Measurements from ENCODE around the gene SLC39A9.
A peak's percentile ranks its signal among the peaks of the same experiment; 100 is the strongest.

Gene SLC39A9, protein sequence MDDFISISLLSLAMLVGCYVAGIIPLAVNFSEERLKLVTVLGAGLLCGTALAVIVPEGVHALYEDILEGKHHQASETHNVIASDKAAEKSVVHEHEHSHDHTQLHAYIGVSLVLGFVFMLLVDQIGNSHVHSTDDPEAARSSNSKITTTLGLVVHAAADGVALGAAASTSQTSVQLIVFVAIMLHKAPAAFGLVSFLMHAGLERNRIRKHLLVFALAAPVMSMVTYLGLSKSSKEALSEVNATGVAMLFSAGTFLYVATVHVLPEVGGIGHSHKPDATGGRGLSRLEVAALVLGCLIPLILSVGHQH

DNA sequence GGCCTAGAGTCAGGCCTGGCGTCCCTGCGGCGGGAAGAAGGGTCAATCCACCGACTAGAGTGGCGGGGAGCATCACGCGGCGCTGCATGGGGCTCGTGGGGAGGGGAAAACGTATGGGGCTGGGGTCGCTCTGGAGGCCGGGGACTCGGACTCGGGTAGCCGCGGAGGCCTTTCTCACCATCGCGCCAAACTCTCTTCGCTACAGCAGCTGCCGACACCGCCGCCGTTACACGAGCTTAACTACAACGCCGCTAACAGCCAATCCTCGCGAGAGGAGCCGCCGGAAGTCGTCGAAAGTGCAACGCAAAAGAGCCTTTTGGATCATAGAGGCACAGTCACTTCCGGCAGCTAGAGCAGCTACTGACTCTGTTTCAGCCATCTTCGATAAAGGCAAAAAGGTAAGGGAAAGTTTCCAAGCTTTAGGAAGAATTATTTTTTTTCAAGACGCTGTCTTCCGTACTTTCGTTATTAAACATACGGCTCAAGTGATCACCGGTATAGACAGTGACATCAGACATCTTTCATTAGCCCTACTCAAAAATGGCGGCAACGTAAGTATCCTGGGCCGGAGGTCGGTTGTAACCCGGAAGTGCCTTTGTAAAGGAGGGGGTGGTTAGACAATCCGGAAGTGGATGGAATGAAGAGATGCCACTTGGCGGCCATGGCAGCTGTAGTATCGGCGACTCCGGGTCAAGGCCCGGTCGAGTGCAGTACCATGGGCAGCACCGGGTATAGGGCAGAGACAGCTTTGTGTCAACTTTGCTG lies at the start of gene SLC39A9, which contains the start of gene ERH:
Gene SLC39A9 (plus strand): TSS at position 640 of the 765 bp plus-strand sequence. CDS start 678 bp downstream, outside the sequence.
Gene ERH (minus strand): TSS at position 247 of the 765 bp plus-strand sequence. CDS start 66 bp downstream, at position 181.
- ATAC-seq (ENCODE audit: low read depth) (peak; percentile 86), DNase-seq (ENCODE audit: low spot score in 2 of 2) (peak; percentile 85 to 87)
- Mint-ChIP-seq H3K36me3 (peaks cover 18% of the 10 kb centered on the region), H3K4me1 (peaks cover 20% of the 10 kb centered on the region), H3K9me3 (no peaks in the 10 kb centered on the region), H3K27ac (peak within 1 kb of the TSS; percentile 100), H3K4me3 (peak within 1 kb of the TSS; percentile 96), H3K27me3 (no peaks in the 10 kb centered on the region)

DNA sequence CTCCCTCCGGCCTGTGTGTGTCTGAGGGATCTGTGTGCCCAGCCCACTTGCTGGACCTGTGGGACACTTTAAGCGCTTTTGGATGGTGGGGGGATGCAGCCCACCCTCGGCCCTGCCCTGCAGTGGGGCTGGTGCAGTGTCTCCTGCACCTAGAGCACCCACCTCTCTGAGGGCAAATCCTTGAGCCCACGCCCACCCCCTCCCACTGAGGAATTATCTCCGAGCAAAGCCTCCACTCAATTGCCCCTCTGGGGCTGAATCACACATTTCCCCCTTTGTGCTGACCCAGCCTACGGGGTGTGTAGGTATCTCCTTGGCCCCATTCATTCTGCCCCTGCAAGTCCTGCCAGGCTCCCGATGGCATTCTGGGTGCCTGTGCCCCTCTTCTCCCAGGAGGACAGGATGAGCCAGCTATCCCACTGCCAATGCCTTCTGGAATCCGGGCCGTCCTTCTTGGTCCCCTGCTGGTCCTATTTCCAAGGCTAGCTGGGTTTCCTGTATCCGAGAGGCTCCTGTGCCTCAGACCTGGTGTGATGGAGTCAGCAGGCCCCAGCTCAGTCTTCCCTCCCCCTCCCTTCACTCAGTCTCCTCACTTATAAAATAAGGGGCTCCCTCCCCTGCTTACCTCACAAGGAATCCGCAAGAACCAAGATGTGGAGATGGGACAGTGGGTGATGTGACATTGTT lies 49.3 kb upstream of the SLC39A9 start:
- DNase-seq (ENCODE audit: low spot score in 2 of 2): no peak
- Mint-ChIP-seq H3K27ac (no peak overlapping the region), H3K27me3 (peaks cover 5% of the 10 kb centered on the region), H3K36me3 (no peaks in the 10 kb centered on the region), H3K9me3 (no peaks in the 10 kb centered on the region), H3K4me1 (peaks cover 17% of the 10 kb centered on the region), H3K4me3 (no peak overlapping the region)
- ATAC-seq (ENCODE audit: low read depth): no peak

DNA sequence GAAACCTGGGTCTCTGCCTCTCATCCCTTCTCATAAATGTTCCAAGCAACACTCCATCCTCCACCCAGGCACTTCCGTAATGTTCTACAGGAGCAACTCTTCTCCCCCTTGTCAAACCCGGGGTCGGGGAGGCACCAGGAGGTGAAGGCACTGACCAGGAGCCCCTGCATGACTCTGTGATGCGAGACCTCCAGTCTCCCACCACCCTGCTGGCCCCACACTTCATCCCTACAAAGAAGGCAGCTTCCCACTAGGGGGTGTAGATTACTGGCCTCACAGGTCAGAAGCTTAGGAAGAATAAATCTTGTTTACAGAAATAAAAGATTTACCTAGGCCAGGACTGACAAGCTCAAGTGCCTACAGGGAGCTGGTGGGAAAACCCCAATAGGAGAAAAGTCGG lies 47.6 kb upstream of the SLC39A9 start:
- Mint-ChIP-seq H3K4me1 (peaks cover 26% of the 10 kb centered on the region), H3K27me3 (peaks cover 3% of the 10 kb centered on the region), H3K4me3 (no peak overlapping the region), H3K27ac (peak overlapping the region; percentile 98), H3K36me3 (no peaks in the 10 kb centered on the region), H3K9me3 (no peaks in the 10 kb centered on the region)
- ATAC-seq (ENCODE audit: low read depth) (no peak), DNase-seq (ENCODE audit: low spot score in 2 of 2) (no peak)

DNA sequence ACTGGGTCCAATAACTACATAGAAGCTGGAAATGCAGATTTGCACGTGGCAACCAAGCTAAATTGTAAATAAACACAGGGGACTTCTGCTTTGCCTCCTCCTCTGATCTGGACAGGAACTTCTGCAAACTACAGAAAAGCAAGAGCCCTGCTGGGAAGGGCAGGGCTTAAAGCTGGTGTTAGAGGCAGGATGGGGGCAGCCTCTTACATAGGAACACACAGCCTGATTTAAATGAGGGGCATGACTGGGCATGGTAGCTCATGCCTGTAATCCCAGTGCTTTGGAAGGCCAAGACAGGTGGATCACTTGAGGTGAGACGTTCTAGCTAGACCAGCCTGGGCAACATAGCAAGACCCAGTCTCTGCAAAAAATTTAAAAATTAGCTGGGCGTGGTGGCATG lies 47.1 kb upstream of the SLC39A9 start:
- DNase-seq (ENCODE audit: low spot score in 2 of 2) (peak in 1 of 2 donors; percentile 20), ATAC-seq (ENCODE audit: low read depth) (peak; percentile 54)
- H3K27ac Mint-ChIP-seq: peak overlapping the region; percentile 98
- H3K27me3 Mint-ChIP-seq: peaks cover 3% of the 10 kb centered on the region
- no peaks in the 10 kb centered on the region for H3K9me3 Mint-ChIP-seq
- no peak overlapping the region for H3K4me3 Mint-ChIP-seq
- H3K4me1 Mint-ChIP-seq: peaks cover 26% of the 10 kb centered on the region
- no peaks in the 10 kb centered on the region for H3K36me3 Mint-ChIP-seq

DNA sequence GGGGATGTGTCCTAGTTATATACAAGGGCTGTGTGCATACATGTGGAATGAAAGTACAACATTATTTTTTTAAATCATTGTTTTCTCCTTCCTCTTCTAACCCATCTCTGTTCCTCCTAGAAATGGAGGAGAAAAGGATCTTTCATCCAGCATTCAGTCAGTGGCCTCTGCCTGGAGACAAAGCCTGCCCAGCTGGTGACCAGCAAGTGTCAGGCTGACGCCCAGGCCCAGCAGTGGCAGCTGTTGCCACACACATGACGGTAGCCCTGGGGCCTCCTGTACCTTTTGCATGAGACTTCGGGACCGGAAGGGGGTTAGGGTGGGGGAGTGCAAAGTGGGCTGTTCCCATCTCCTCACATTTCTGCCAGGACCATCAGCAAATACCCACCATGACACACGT lies 46.6 kb upstream of the SLC39A9 start:
- H3K4me1 Mint-ChIP-seq: peaks cover 26% of the 10 kb centered on the region
- H3K9me3 Mint-ChIP-seq: no peaks in the 10 kb centered on the region
- peak overlapping the region; percentile 98 for H3K27ac Mint-ChIP-seq
- ATAC-seq (ENCODE audit: low read depth): no peak
- no peak overlapping the region for H3K4me3 Mint-ChIP-seq
- no peaks in the 10 kb centered on the region for H3K36me3 Mint-ChIP-seq
- no peak for DNase-seq (ENCODE audit: low spot score in 2 of 2)
- peaks cover 3% of the 10 kb centered on the region for H3K27me3 Mint-ChIP-seq

DNA sequence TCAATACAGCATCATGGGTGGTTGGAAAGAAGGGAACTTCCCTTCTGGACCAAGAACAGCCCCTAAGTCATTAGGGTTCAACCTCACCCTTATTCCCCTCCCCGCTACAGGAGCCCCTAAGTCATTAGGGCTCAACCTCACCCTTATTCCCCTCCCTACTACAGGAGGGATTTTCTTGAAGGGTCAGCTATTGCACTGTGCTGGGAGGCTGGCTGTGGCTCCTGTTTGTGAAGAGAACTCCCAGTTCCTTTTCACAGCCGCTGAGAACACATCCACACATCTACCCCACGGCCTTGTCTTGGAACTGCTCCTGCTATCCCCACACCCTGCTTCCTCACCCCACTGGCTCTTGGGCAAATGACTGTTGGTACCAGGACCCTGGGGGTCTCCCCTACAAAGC lies 45.3 kb upstream of the SLC39A9 start:
- H3K27me3 Mint-ChIP-seq: no peaks in the 10 kb centered on the region
- DNase-seq (ENCODE audit: low spot score in 2 of 2) (no peak), ATAC-seq (ENCODE audit: low read depth) (no peak)
- H3K4me3 Mint-ChIP-seq: no peak overlapping the region
- no peaks in the 10 kb centered on the region for H3K9me3 Mint-ChIP-seq
- H3K36me3 Mint-ChIP-seq: no peaks in the 10 kb centered on the region
- peaks cover 28% of the 10 kb centered on the region for H3K4me1 Mint-ChIP-seq
- peak overlapping the region; percentile 98 for H3K27ac Mint-ChIP-seq

DNA sequence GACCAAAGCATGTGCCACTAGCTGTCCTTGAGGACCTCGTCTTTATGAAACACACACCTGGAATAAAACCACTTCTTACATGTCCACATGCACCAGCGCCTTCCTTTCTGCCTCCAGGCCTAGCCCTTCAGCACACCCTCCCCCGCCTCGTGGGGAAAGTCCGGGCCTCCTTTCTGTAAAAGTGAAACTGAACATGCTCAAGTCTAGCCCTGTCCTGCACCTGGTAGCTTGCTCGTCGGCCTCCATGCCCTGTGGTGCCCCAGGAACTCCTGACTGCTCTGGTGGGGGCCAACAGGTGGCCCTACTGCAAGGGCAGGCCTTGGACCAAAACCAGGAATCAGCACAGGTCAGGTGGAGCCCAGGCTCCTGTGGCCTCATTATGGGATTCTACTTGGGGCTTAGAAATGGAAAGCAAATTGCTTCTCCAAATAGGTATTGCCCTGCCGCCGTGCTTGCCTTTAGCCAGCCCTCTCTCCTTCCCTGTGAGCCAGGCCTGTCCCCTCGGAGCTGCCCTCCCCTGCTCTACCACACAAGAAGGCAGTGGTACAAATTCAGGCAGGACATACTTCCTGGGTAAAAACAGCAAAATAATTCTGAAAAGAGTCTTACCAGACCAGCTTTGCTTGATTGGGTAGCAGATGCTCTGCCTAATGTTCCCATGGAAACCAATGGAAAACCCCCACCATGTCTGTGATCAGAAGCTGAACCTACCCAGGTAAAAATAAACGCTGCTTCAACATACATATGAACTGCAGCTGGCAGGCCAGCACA lies 43.9 kb upstream of the SLC39A9 start:
- peak overlapping the region; percentile 98 for H3K27ac Mint-ChIP-seq
- ATAC-seq (ENCODE audit: low read depth): peak; percentile 86
- DNase-seq (ENCODE audit: low spot score in 2 of 2): peak; percentile 72 to 76
- H3K27me3 Mint-ChIP-seq: no peaks in the 10 kb centered on the region
- no peaks in the 10 kb centered on the region for H3K9me3 Mint-ChIP-seq
- peaks cover 33% of the 10 kb centered on the region for H3K4me1 Mint-ChIP-seq
- peak overlapping the region; percentile 81 for H3K4me3 Mint-ChIP-seq
- H3K36me3 Mint-ChIP-seq: no peaks in the 10 kb centered on the region

DNA sequence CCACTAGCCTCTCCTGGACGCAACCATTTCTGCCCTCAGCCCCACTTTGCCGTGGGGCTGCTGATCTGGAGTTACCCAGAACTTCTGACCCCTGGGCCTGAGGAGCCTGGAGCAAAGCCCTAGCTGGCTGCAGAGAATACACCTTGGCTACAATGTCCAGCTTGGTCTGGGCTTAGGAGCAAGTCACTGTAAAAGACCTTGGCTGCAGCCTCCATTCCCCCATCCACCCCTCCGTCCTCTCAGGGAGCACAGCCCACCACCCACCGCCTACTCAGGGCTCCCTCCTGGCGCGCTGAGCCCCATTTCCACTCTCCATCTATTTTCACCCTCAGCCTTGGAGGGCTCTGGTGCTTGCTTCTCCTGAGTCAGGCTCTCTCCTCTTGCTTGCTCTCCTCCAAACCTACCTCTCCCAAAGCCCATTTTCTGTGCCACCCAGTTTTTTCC lies 43.3 kb upstream of the SLC39A9 start:
- Mint-ChIP-seq H3K27me3 (no peaks in the 10 kb centered on the region), H3K4me1 (peaks cover 33% of the 10 kb centered on the region)

DNA sequence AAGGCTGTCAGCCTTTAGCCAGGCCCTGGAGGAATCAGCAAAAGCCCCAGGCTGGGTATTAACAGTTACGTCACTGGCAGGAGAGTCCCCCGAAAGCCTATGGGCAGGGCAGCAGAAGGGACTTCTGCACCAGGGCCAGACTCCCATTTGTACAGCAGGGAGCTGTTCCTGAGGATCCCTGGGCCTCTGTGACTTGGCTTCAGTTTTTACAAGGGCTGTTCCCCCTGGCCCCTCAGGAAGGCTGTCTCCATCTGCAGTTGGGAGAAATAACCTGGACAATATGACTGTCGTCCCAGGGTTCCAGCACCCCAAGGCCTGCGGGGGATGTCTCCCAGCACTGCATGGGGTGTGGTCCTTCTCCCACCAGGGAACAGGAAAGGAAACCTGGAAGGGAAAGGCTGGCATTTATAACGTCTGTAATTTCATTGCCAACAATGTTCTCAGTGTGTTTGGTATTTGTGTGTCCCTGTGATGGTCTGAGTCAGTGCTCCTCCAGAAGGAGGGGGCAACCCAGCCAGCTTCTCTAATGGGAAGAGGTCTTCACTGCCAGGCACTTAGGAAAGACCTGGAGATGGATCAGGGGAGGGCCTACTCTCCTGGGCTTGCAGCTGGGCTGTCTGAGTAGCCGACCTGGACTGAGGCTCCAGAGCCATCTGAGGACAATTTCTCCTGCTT lies 42.7 kb upstream of the SLC39A9 start:
- H3K4me1 Mint-ChIP-seq: peaks cover 38% of the 10 kb centered on the region
- no peak overlapping the region for H3K4me3 Mint-ChIP-seq
- peak overlapping the region; percentile 98 for H3K27ac Mint-ChIP-seq
- DNase-seq (ENCODE audit: low spot score in 2 of 2): no peak
- H3K27me3 Mint-ChIP-seq: no peaks in the 10 kb centered on the region
- ATAC-seq (ENCODE audit: low read depth): no peak
- no peaks in the 10 kb centered on the region for H3K9me3 Mint-ChIP-seq
- H3K36me3 Mint-ChIP-seq: no peaks in the 10 kb centered on the region

More for the DNA sequence above, 43.3 kb upstream of the SLC39A9 start:
- no peak overlapping the region for H3K4me3 Mint-ChIP-seq
- DNase-seq (ENCODE audit: low spot score in 2 of 2) (no peak), ATAC-seq (ENCODE audit: low read depth) (no peak)
- H3K27ac Mint-ChIP-seq: peak overlapping the region; percentile 98
- H3K9me3 Mint-ChIP-seq: no peaks in the 10 kb centered on the region
- no peaks in the 10 kb centered on the region for H3K36me3 Mint-ChIP-seq

DNA sequence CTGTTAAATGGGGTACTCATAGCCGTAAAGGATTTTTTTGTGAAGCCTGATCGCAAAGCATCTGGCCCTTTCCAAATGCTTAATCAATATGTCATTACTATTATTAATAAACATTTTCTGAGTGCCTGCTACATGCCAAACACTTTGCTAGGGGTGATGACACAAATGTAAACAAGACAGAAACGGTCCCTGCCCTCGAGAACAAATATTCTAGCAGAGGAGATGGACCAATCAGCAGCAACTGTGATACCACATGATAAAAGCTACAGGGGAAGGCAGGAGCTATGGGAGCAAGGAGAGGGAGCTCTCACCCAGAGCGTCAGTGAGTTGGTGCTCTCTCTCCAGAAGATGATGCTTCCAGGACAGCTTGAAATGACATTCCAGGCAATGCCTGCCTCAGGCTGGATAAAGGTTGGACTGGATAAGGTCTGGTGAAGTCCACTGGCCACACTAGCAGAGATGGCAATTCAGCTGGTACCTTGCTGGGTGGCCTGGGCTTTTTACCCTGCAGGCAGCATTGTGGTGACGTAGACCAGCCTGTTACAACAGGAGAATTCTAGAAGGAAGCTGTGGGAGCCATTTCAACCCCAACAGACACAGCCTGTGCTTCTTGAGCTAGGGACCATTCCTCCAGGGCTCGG lies 41.5 kb upstream of the SLC39A9 start:
- peak overlapping the region; percentile 50 for H3K27ac Mint-ChIP-seq
- H3K9me3 Mint-ChIP-seq: no peaks in the 10 kb centered on the region
- no peak overlapping the region for H3K4me3 Mint-ChIP-seq
- ATAC-seq (ENCODE audit: low read depth): no peak
- H3K4me1 Mint-ChIP-seq: peaks cover 37% of the 10 kb centered on the region
- H3K36me3 Mint-ChIP-seq: no peaks in the 10 kb centered on the region
- no peaks in the 10 kb centered on the region for H3K27me3 Mint-ChIP-seq
- DNase-seq (ENCODE audit: low spot score in 2 of 2): no peak

DNA sequence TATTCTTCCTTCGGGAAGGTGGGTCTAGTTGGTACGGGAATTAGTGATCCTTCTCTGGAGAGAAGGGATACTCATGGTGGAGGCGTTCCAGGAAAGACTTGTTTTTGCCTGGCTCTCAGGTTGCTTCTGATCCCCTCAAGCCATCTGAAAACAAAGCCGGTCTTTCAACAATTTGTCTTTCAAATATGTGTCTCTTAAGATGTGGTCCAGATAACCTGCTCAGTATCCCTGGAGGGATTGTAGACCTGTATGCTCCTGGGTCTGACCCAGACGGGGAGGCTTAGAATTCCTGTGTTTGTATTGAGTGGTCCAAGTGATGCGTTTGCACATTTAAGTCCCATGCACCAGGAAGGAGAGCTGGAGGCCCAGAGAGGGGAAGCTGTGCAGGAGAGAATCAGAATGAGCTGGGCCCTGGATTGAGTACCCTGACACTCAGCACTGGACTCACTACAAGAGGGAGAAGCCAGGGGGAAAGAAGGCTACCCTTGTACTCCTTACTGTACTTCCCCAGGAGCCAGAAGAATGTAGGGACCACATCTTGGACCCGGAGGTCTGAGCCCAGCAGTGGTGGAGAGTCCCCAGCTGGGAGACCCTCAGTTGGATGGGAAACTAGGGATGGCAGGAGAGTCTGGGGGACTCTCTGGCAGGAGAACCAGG lies 40.8 kb upstream of the SLC39A9 start:
- Mint-ChIP-seq H3K27me3 (no peaks in the 10 kb centered on the region), H3K36me3 (no peaks in the 10 kb centered on the region), H3K9me3 (no peaks in the 10 kb centered on the region), H3K4me1 (peaks cover 31% of the 10 kb centered on the region), H3K4me3 (no peak overlapping the region), H3K27ac (no peak overlapping the region)
- no peak for ATAC-seq (ENCODE audit: low read depth)
- DNase-seq (ENCODE audit: low spot score in 2 of 2): no peak

DNA sequence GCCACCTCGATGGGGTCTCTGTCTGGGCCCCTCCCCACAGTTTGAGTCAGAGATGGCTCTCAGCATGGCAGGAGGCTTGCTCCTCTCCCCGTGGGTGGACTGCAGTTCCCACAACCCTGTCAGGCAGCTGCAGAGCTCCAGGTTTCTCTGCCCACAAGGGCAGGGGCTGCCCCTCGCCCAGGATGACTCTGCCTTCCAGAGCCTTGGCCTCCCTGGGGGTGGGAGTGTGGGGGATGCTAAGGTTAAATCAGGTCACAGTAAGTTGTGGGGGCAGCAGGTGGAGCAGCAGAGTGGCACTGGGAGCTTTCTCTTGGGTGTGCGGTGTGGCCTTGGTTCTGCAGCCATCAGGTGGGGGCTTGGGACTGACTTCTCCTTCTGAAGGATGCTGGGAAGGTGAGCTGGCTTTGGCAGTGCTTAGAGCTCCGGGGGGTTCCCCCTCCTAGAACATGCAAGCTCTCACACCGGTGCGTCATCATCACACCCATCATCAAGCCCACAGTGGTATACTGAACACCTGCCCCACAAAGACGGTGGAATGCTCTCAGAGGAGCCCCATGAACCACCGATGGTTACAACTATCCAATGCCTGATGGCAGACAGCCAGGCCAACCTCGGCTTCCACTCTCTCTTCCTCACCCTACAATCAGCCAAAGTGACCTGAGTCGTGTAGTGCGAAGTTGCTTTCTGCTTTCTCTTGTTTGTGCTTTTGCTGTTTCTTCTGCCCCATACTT lies 40.1 kb upstream of the SLC39A9 start:
- H3K4me1 Mint-ChIP-seq: peaks cover 29% of the 10 kb centered on the region
- no peaks in the 10 kb centered on the region for H3K27me3 Mint-ChIP-seq
- H3K9me3 Mint-ChIP-seq: no peaks in the 10 kb centered on the region
- peak overlapping the region; percentile 1 for H3K27ac Mint-ChIP-seq
- peak; percentile 28 for ATAC-seq (ENCODE audit: low read depth)
- H3K4me3 Mint-ChIP-seq: no peak overlapping the region
- no peaks in the 10 kb centered on the region for H3K36me3 Mint-ChIP-seq
- DNase-seq (ENCODE audit: low spot score in 2 of 2): no peak
